ENCODE data around the gene ZYG11B. TPM values are rescaled to one million over a fixed set of nuclear protein-coding genes. Genes with fewer than 3 reads are reported as not detected.
A peak's percentile ranks its signal among the peaks of the same experiment; 100 is the strongest.
"Not testable (repeated sequence)": the region's sequence is repeated elsewhere in the genome, so short reads cannot be mapped to it uniquely, and the experiment has no call there.

ZYG11B gene
- polyA plus RNA-seq, 3 donors, result 7.3 to 17.5 (median 15.8) TPM

GRCh38 chr1:52801011-52801410, 74.8 kb downstream of the ZYG11B start:
- peaks cover 0 to 1% of the 10 kb centered on the region in 2 donors for H3K4me1 ChIP-seq (ENCODE audit: control insufficient read depth in 1 of 2, insufficient read depth in 2 of 2, low read length in 2 of 2)
- H3K4me3 Mint-ChIP-seq, result no peak overlapping the region
- H3K9me3 Mint-ChIP-seq, result no peaks in the 10 kb centered on the region

GRCh38 chr1:52804083-52804482, 77.8 kb downstream of the ZYG11B start:
- H3K27me3 Mint-ChIP-seq (ENCODE audit: low read depth in 3 of 3); H3K9ac ChIP-seq (ENCODE audit: insufficient read depth, low read length, poor library complexity, severe bottlenecking); H2AFZ ChIP-seq (ENCODE audit: insufficient read depth, low read depth, low read length, poor library complexity, severe bottlenecking); H3K27me3 ChIP-seq (ENCODE audit: control insufficient read depth in 2 of 2, insufficient read depth in 2 of 2, low read length in 2 of 2); H4K20me1 ChIP-seq (ENCODE audit: insufficient read depth, low read length); H3K9me3 ChIP-seq (replicated peaks in 1 of 2; ENCODE audit: control insufficient read depth in 1 of 2, insufficient read depth in 1 of 2, low read length in 2 of 2); intact Hi-C loops (cut with micrococcal nuclease); H3K4me3 Mint-ChIP-seq; H3K4me1 ChIP-seq (ENCODE audit: control insufficient read depth in 1 of 2, insufficient read depth in 2 of 2, low read length in 2 of 2); H3K4me1 Mint-ChIP-seq; DNase-seq; H3K4me2 ChIP-seq (replicated peaks; ENCODE audit: extremely low read depth, low read length, poor library complexity, severe bottlenecking); H3K79me2 ChIP-seq (ENCODE audit: insufficient read depth, low read length); H3K4me3 ChIP-seq (replicated peaks in 1 of 3; ENCODE audit: low read depth in 2 of 3, low read length in 3 of 3); H3K27ac ChIP-seq (ENCODE audit: low read depth in 1 of 2, low read length in 2 of 2); H3K9me3 Mint-ChIP-seq: not testable (repeated sequence)
- no CpG with 5 or more reads among the region's 3 CpGs for WGBS (ENCODE audit: insufficient coverage)
- H3K27ac Mint-ChIP-seq, result peak overlapping the region in 1 of 7 donors; percentile 45
- peaks cover 27 to 63% of the 10 kb centered on the region in 2 donors for H3K36me3 Mint-ChIP-seq
- peaks cover 24 to 55% of the 10 kb centered on the region in 2 donors for H3K36me3 ChIP-seq (replicated peaks in 1 of 2; ENCODE audit: control insufficient read depth in 1 of 2, insufficient read depth in 2 of 2, low read length in 2 of 2)

More at GRCh38 chr1:52801011-52801410, 74.8 kb downstream of the ZYG11B start:
- Histone ChIP-seq H3K36me3 (replicated peaks in 1 of 2; ENCODE audit: control insufficient read depth in 1 of 2, insufficient read depth in 2 of 2, low read length in 2 of 2) (peaks cover 30 to 62% of the 10 kb centered on the region in 2 donors), H3K4me2 (replicated peaks; ENCODE audit: extremely low read depth, low read length, poor library complexity, severe bottlenecking) (no peak overlapping the region), H3K27ac (ENCODE audit: low read depth in 1 of 2, low read length in 2 of 2) (no peak overlapping the region), H3K9ac (ENCODE audit: insufficient read depth, low read length, poor library complexity, severe bottlenecking) (no peak overlapping the region), H2AFZ (ENCODE audit: insufficient read depth, low read depth, low read length, poor library complexity, severe bottlenecking) (no peak overlapping the region), H3K79me2 (ENCODE audit: insufficient read depth, low read length) (no peaks in the 10 kb centered on the region), H3K4me3 (replicated peaks in 1 of 3; ENCODE audit: low read depth in 2 of 3, low read length in 3 of 3) (no peak overlapping the region), H4K20me1 (ENCODE audit: insufficient read depth, low read length) (no peaks in the 10 kb centered on the region), H3K9me3 (replicated peaks in 1 of 2; ENCODE audit: control insufficient read depth in 1 of 2, insufficient read depth in 1 of 2, low read length in 2 of 2) (no peaks in the 10 kb centered on the region), H3K27me3 (ENCODE audit: control insufficient read depth in 2 of 2, insufficient read depth in 2 of 2, low read length in 2 of 2) (no peaks in the 10 kb centered on the region)
- intact Hi-C loops (cut with micrococcal nuclease), result no loop called here
- Mint-ChIP-seq H3K27ac (no peak overlapping the region), H3K4me1 (peaks cover 4% of the 10 kb centered on the region), H3K36me3 (peaks cover 24 to 61% of the 10 kb centered on the region in 2 donors), H3K27me3 (ENCODE audit: low read depth in 3 of 3) (no peaks in the 10 kb centered on the region)
- TF ChIP-seq CTCF (IDR thresholded peaks at IDR 0.05), result no peak
- DNase-seq, result no peak

Measured in CD14-positive monocyte (primary cell).